Uterus (tissue), 2 donors: Measurements from ENCODE around the gene TUBGCP4.

ENCODE experiments used
- POLR2A ChIP-seq, 2 donors: fragments of 450-650 bp; IDR thresholded peaks; one replicate each; pipeline ENCODE4 v1.6.1; 2016; ENCODE audit warnings: antibody characterized with exemption in 2 of 2, mild to moderate bottlenecking in 1 of 2, moderate library complexity in 1 of 2
- TF ChIP-seq, protein P1 (sequence below), 4 experiments: fragments of 200-600 bp in 2 of 4; fragments of 450-650 bp in 2 of 4; sonication (generic) in 2 of 4; IDR thresholded peaks; one replicate each; pipeline ENCODE4 v1.5.1; 2016 to 2019; ENCODE audit warnings: antibody characterized with exemption in 4 of 4, mild to moderate bottlenecking in 2 of 4, moderate library complexity in 1 of 4

DNA sequence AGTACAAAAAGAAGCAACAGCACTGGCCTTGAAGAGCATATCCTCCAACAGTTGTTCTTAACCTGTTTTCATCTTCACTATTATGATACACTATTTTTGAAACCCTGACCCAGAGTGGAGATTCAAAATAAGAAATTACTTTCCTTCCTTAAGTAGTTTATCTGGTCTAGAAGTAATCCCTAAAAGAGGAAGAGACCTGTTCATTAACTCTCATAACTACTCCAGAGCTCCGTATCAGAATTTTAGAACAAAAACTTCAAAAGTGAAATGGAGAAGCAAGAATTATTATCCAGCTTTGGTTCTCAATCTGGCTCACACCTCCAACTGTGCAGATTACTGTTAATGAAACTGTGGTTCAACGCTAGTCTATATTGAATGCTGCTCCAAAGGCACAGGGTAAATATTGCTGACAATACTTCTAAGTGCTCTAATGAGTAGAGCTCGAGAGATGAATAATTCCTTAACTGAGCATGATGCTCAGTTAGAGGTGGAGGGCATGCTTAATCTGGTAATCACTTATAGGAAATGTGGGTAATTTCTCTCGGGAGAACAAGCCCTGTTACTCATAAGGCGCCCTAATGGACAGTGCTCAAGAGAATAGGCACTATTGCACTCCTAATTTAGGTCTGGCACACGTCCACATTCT is 45.7 kb upstream of the TUBGCP4 start:
- TF ChIP-seq, protein P1, sequence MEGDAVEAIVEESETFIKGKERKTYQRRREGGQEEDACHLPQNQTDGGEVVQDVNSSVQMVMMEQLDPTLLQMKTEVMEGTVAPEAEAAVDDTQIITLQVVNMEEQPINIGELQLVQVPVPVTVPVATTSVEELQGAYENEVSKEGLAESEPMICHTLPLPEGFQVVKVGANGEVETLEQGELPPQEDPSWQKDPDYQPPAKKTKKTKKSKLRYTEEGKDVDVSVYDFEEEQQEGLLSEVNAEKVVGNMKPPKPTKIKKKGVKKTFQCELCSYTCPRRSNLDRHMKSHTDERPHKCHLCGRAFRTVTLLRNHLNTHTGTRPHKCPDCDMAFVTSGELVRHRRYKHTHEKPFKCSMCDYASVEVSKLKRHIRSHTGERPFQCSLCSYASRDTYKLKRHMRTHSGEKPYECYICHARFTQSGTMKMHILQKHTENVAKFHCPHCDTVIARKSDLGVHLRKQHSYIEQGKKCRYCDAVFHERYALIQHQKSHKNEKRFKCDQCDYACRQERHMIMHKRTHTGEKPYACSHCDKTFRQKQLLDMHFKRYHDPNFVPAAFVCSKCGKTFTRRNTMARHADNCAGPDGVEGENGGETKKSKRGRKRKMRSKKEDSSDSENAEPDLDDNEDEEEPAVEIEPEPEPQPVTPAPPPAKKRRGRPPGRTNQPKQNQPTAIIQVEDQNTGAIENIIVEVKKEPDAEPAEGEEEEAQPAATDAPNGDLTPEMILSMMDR (IDR thresholded peaks at IDR 0.05), result no peak
- no peak for TF ChIP-seq POLR2A (IDR thresholded peaks at IDR 0.05)
